ENCODE results near the gene SPATA31E1.

DNA sequence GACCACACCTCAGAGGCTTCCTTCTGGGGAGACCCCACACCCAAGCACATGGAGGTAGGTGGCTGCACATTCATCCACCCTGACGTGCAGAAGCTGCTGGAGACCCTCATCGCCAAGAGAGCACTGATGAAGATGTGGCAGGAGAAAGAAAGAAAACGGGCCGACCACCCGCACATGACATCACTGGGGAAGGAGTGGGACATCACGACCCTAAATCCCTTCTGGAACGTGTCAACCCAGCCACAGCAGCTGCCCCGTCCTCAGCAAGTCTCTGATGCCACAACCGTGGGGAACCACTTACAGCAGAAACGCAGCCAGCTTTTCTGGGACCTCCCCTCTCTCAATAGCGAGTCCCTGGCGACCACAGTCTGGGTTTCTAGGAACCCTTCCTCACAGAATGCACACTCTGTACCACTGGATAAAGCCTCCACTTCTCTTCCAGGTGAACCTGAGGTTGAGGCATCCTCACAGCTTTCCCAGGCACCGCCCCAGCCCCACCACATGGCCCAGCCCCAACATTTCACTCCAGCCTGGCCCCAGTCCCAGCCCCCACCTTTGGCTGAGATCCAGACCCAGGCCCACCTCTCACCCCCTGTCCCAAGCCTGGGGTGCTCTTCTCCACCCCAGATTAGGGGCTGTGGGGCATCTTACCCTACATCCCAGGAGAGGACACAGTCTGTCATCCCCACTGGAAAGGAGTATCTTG is 3.0 kb downstream of the SPATA31E1 start:
- TF ChIP-seq, protein P1, sequence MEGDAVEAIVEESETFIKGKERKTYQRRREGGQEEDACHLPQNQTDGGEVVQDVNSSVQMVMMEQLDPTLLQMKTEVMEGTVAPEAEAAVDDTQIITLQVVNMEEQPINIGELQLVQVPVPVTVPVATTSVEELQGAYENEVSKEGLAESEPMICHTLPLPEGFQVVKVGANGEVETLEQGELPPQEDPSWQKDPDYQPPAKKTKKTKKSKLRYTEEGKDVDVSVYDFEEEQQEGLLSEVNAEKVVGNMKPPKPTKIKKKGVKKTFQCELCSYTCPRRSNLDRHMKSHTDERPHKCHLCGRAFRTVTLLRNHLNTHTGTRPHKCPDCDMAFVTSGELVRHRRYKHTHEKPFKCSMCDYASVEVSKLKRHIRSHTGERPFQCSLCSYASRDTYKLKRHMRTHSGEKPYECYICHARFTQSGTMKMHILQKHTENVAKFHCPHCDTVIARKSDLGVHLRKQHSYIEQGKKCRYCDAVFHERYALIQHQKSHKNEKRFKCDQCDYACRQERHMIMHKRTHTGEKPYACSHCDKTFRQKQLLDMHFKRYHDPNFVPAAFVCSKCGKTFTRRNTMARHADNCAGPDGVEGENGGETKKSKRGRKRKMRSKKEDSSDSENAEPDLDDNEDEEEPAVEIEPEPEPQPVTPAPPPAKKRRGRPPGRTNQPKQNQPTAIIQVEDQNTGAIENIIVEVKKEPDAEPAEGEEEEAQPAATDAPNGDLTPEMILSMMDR (IDR thresholded peaks at IDR 0.05): no peak
- no peak for TF ChIP-seq POLR2A (IDR thresholded peaks at IDR 0.05)

All from right lobe of liver (tissue), 4 donors.